GM23338 (cell line): ENCODE measurements around the gene CAPZB. TPM values are rescaled to one million over a fixed set of nuclear protein-coding genes. Genes with fewer than 3 reads are reported as not detected.

ENCODE experiments used
- ATAC-seq: fragments of 200-7000 bp; cut with Tn5 transposase; 3 replicates; pipeline ENCODE4 v1.9.1; 2020
- DNase-seq: peaks from one replicate; pipeline ENCODE4 v3.0.0-alpha.2; 2015; ENCODE audit warnings: low spot score
- H2AFZ ChIP-seq: fragments of 200-600 bp; sonication (generic); 2 replicates; pipeline ENCODE4 v1.8.0; 2016; ENCODE audit warnings: antibody characterized with exemption, mild to moderate bottlenecking, moderate library complexity
- H3F3A ChIP-seq: fragments of 200-600 bp; sonication (generic); replicated peaks from 2 replicates; pipeline ENCODE4 v1.8.0; 2017; ENCODE audit warnings: antibody characterized with exemption, mixed run types, low read depth
- H3K27ac ChIP-seq: fragments of 200-600 bp; sonication (generic); 2 replicates; pipeline ENCODE4 v1.6.1; 2016; ENCODE audit warnings: low read depth
- H3K27me3 ChIP-seq: fragments of 200-600 bp; sonication (generic); 2 replicates; pipeline ENCODE4 v1.8.0; 2016; ENCODE audit warnings: mild to moderate bottlenecking, mixed run types, moderate library complexity; ENCODE audit not compliant: insufficient read depth
- H3K36me3 ChIP-seq: fragments of 200-600 bp; sonication (generic); 2 replicates; pipeline ENCODE4 v1.8.0; 2016; ENCODE audit warnings: mild to moderate bottlenecking; ENCODE audit not compliant: insufficient read depth
- H3K4me1 ChIP-seq: fragments of 200-600 bp; sonication (generic); 2 replicates; pipeline ENCODE4 v1.8.0; 2016; ENCODE audit warnings: mild to moderate bottlenecking, moderate library complexity; ENCODE audit not compliant: insufficient read depth
- H3K4me2 ChIP-seq: fragments of 200-600 bp; sonication (generic); 2 replicates; pipeline ENCODE4 v1.7.1; 2017; ENCODE audit warnings: mixed run types
- H3K4me3 ChIP-seq: fragments of 200-600 bp; sonication (generic); 2 replicates; pipeline ENCODE4 v1.6.1; 2016; ENCODE audit warnings: mixed run types
- H3K79me2 ChIP-seq: fragments of 200-600 bp; sonication (generic); replicated peaks from 2 replicates; pipeline ENCODE4 v1.8.0; 2017; ENCODE audit warnings: mild to moderate bottlenecking; ENCODE audit not compliant: insufficient read depth
- H3K9me2 ChIP-seq: fragments of 200-600 bp; sonication (generic); 2 replicates; pipeline ENCODE4 v1.8.0; 2017; ENCODE audit not compliant: insufficient read depth
- H4K20me1 ChIP-seq: fragments of 200-600 bp; sonication (generic); replicated peaks from 2 replicates; pipeline ENCODE4 v1.8.0; 2017; ENCODE audit warnings: mild to moderate bottlenecking; ENCODE audit not compliant: insufficient read depth
- H3K27ac Mint-ChIP-seq: 2 replicates; pipeline ENCODE4 v1.8.0; 2020; ENCODE audit warnings: inconsistent platforms, mild to moderate bottlenecking, moderate library complexity, mixed read lengths
- H3K27me3 Mint-ChIP-seq: 3 replicates; pipeline ENCODE4 v1.8.0; 2022; ENCODE audit warnings: low read depth, mild to moderate bottlenecking, moderate library complexity, mixed read lengths, inconsistent platforms; ENCODE audit not compliant: insufficient read depth, poor library complexity
- H3K36me3 Mint-ChIP-seq: 3 replicates; pipeline ENCODE4 v1.8.0; 2021; ENCODE audit warnings: low read depth, mild to moderate bottlenecking, inconsistent platforms, moderate library complexity, mixed read lengths
- H3K4me1 Mint-ChIP-seq: 3 replicates; pipeline ENCODE4 v1.8.0; 2020; ENCODE audit warnings: mild to moderate bottlenecking, inconsistent platforms, mixed read lengths
- H3K4me3 Mint-ChIP-seq: 3 replicates; pipeline ENCODE4 v1.8.0; 2021; ENCODE audit warnings: moderate library complexity, mild to moderate bottlenecking, inconsistent platforms, mixed read lengths
- H3K9me3 Mint-ChIP-seq: 3 replicates; pipeline ENCODE4 v1.8.0; 2020; ENCODE audit warnings: moderate library complexity, mild to moderate bottlenecking, inconsistent platforms, mixed read lengths
- CREB1 ChIP-seq: fragments of 250-450 bp; sonication (Bioruptor Pico); IDR thresholded peaks from 2 replicates; pipeline ENCODE4 v1.5.0; 2020; ENCODE audit warnings: low read depth, mild to moderate bottlenecking, moderate library complexity
- EZH2 ChIP-seq: fragments of 200-600 bp; sonication (generic); IDR thresholded peaks from one replicate; pipeline ENCODE4 v1.8.0; 2017; ENCODE audit warnings: antibody characterized with exemption, mild to moderate bottlenecking, low read depth; ENCODE audit not compliant: unreplicated experiment
- EZH2phosphoT487 ChIP-seq: fragments of 200-600 bp; sonication (generic); IDR thresholded peaks from one replicate; pipeline ENCODE4 v1.8.1; 2018; ENCODE audit warnings: antibody characterized with exemption; ENCODE audit not compliant: unreplicated experiment
- JUNB ChIP-seq: IDR thresholded peaks from one replicate; pipeline ENCODE4 v1.6.1; 2016; ENCODE audit warnings: antibody characterized with exemption; ENCODE audit not compliant: unreplicated experiment
- NANOG ChIP-seq: IDR thresholded peaks from 2 replicates; pipeline ENCODE4 v1.6.1; 2016; ENCODE audit warnings: antibody characterized with exemption, borderline replicate concordance
- STAT1 ChIP-seq: IDR thresholded peaks from one replicate; pipeline ENCODE4 v1.6.1; 2016; ENCODE audit warnings: antibody characterized with exemption; ENCODE audit not compliant: unreplicated experiment
- ZNF114 ChIP-seq: fragments of 250-450 bp; sonication (Bioruptor Pico); IDR thresholded peaks from 2 replicates; pipeline ENCODE4 v1.5.0; 2020; ENCODE audit warnings: mild to moderate bottlenecking, moderate library complexity
- ZNF331 ChIP-seq: fragments of 250-450 bp; sonication (Bioruptor Pico); IDR thresholded peaks from 2 replicates; pipeline ENCODE4 v1.5.0; 2020; ENCODE audit warnings: low read depth, mild to moderate bottlenecking, moderate library complexity
- polyA plus RNA-seq: library from polyadenylated mRNA; unstranded; fragments of >200 nt; fragmentation: Nextera tagmentation; extraction: Ambion mirVana; gene quantifications from 2 replicates; pipeline ENCODE4 v1.2.1, GENCODE V29; 2016
- total RNA-seq: library from RNA; depleted of rRNA; stranded (reverse); fragments of >200 nt; shearing (Covaris generic); gene quantifications from 2 replicates; pipeline ENCODE4 v1.2.3, GENCODE V29; 2014
- TF ChIP-seq, protein P1 (sequence below): IDR thresholded peaks from 2 replicates; pipeline ENCODE4 v1.6.1; 2016; ENCODE audit warnings: antibody characterized with exemption
- TF ChIP-seq, protein P2 (sequence below): fragments of 250-450 bp; sonication (Bioruptor Pico); IDR thresholded peaks from 2 replicates; pipeline ENCODE4 v1.5.0; 2020; ENCODE audit warnings: mild to moderate bottlenecking, moderate library complexity

CAPZB gene
- total and polyA plus RNA-seq, 2 experiments from 2014 or later: 195 to 348 TPM

DNA sequence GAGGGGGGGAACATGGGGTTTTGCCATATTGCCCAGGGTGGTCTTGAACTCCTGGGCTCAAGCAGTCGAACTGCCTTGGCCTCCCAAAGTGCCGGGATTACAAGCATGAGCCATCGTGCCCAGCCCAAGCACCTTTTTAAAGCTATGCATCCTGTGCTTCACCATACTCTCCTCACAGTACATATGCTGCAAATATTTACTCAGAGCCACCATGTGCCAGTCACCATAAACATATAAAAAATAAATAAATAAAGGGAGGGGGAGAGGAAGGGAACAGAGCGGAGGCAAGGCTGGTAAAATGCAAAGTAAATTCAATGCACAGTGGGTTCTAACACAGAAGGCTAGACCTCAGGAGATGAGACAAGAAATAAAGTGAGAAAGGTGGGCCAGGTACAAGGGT, 64.7 kb downstream of the CAPZB start:
- H2AFZ ChIP-seq: no peak overlapping the region
- no peak overlapping the region for H3K4me2 ChIP-seq
- no peak for ATAC-seq
- no peaks in the 10 kb centered on the region for H3K27me3 ChIP-seq
- H3K9me2 ChIP-seq: no peaks in the 10 kb centered on the region
- H3K36me3 Mint-ChIP-seq: peaks cover 28% of the 10 kb centered on the region
- no peak for DNase-seq
- H3K4me3 ChIP-seq: no peak overlapping the region
- H3K79me2 ChIP-seq: peaks cover 99% of the 10 kb centered on the region
- H3K36me3 ChIP-seq: peaks cover 4% of the 10 kb centered on the region; the same call in 1 of the 2 replicates
- peaks cover 34% of the 10 kb centered on the region for H3K4me1 Mint-ChIP-seq
- no peak overlapping the region; the same call in 1 of the 2 replicates for H3K27ac ChIP-seq
- peaks cover 9% of the 10 kb centered on the region; the same call in 1 of the 2 replicates for H3K4me1 ChIP-seq
- no peak overlapping the region for H3K27ac Mint-ChIP-seq
- no peak overlapping the region for H3K4me3 Mint-ChIP-seq
- TF ChIP-seq, protein P1, sequence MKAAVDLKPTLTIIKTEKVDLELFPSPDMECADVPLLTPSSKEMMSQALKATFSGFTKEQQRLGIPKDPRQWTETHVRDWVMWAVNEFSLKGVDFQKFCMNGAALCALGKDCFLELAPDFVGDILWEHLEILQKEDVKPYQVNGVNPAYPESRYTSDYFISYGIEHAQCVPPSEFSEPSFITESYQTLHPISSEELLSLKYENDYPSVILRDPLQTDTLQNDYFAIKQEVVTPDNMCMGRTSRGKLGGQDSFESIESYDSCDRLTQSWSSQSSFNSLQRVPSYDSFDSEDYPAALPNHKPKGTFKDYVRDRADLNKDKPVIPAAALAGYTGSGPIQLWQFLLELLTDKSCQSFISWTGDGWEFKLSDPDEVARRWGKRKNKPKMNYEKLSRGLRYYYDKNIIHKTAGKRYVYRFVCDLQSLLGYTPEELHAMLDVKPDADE: no peak
- TF ChIP-seq EZH2phosphoT487: no peak
- H3K9me3 Mint-ChIP-seq: no peaks in the 10 kb centered on the region
- H4K20me1 ChIP-seq: peaks cover 69% of the 10 kb centered on the region
- H3F3A ChIP-seq: no peaks in the 10 kb centered on the region
- peaks cover 4% of the 10 kb centered on the region for H3K27me3 Mint-ChIP-seq

DNA sequence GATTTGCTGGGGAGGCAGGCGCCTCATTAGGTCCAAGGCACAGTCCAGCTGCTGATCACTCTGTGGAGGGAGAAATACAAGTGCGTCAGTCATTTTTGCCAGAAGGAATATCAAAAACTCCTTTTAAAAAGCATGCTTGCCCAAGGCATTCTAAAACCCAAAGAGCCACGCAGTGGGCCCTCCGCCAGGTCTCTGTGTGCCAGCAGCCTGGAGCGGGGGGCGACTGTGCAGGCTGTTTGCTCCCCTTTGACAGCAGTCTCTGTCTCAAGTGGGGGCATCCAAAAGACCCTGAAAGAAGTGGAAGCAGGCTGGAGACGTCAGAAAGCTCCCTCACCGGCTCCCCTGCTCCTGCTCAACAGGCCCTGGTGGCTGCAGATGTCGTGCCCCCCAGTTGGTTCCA, 65.6 kb downstream of the CAPZB start:
- Histone ChIP-seq H3K9me2 (no peaks in the 10 kb centered on the region), H4K20me1 (peaks cover 68% of the 10 kb centered on the region), H3K27ac (no peak overlapping the region), H3K27me3 (no peaks in the 10 kb centered on the region), H3K36me3 (peaks cover 4% of the 10 kb centered on the region; the same call in 1 of the 2 replicates), H3K4me2 (no peak overlapping the region), H3K4me3 (no peak overlapping the region), H3F3A (no peaks in the 10 kb centered on the region), H2AFZ (no peak overlapping the region), H3K79me2 (peaks cover 99% of the 10 kb centered on the region), H3K4me1 (peaks cover 9% of the 10 kb centered on the region; the same call in 1 of the 2 replicates)
- peaks cover 28% of the 10 kb centered on the region for H3K36me3 Mint-ChIP-seq
- peaks cover 4% of the 10 kb centered on the region for H3K27me3 Mint-ChIP-seq
- peaks cover 42% of the 10 kb centered on the region for H3K4me1 Mint-ChIP-seq
- H3K4me3 Mint-ChIP-seq: no peak overlapping the region
- 0 out of 2 replicates have a peak overlapping the region, but pooled peaks have one; percentile 24 for H3K27ac Mint-ChIP-seq
- no peaks in the 10 kb centered on the region for H3K9me3 Mint-ChIP-seq
- no peak for DNase-seq
- no peak for ATAC-seq
- TF ChIP-seq ZNF331 (CRISPR knock-in tag) (no peak), ZNF114 (CRISPR knock-in tag) (no peak), EZH2phosphoT487 (no peak), CREB1 (CRISPR knock-in tag) (no peak), NANOG (no peak), JUNB (no peak), STAT1 (no peak), EZH2 (no peak)
- TF ChIP-seq, protein P1: no peak
- TF ChIP-seq, protein P2, sequence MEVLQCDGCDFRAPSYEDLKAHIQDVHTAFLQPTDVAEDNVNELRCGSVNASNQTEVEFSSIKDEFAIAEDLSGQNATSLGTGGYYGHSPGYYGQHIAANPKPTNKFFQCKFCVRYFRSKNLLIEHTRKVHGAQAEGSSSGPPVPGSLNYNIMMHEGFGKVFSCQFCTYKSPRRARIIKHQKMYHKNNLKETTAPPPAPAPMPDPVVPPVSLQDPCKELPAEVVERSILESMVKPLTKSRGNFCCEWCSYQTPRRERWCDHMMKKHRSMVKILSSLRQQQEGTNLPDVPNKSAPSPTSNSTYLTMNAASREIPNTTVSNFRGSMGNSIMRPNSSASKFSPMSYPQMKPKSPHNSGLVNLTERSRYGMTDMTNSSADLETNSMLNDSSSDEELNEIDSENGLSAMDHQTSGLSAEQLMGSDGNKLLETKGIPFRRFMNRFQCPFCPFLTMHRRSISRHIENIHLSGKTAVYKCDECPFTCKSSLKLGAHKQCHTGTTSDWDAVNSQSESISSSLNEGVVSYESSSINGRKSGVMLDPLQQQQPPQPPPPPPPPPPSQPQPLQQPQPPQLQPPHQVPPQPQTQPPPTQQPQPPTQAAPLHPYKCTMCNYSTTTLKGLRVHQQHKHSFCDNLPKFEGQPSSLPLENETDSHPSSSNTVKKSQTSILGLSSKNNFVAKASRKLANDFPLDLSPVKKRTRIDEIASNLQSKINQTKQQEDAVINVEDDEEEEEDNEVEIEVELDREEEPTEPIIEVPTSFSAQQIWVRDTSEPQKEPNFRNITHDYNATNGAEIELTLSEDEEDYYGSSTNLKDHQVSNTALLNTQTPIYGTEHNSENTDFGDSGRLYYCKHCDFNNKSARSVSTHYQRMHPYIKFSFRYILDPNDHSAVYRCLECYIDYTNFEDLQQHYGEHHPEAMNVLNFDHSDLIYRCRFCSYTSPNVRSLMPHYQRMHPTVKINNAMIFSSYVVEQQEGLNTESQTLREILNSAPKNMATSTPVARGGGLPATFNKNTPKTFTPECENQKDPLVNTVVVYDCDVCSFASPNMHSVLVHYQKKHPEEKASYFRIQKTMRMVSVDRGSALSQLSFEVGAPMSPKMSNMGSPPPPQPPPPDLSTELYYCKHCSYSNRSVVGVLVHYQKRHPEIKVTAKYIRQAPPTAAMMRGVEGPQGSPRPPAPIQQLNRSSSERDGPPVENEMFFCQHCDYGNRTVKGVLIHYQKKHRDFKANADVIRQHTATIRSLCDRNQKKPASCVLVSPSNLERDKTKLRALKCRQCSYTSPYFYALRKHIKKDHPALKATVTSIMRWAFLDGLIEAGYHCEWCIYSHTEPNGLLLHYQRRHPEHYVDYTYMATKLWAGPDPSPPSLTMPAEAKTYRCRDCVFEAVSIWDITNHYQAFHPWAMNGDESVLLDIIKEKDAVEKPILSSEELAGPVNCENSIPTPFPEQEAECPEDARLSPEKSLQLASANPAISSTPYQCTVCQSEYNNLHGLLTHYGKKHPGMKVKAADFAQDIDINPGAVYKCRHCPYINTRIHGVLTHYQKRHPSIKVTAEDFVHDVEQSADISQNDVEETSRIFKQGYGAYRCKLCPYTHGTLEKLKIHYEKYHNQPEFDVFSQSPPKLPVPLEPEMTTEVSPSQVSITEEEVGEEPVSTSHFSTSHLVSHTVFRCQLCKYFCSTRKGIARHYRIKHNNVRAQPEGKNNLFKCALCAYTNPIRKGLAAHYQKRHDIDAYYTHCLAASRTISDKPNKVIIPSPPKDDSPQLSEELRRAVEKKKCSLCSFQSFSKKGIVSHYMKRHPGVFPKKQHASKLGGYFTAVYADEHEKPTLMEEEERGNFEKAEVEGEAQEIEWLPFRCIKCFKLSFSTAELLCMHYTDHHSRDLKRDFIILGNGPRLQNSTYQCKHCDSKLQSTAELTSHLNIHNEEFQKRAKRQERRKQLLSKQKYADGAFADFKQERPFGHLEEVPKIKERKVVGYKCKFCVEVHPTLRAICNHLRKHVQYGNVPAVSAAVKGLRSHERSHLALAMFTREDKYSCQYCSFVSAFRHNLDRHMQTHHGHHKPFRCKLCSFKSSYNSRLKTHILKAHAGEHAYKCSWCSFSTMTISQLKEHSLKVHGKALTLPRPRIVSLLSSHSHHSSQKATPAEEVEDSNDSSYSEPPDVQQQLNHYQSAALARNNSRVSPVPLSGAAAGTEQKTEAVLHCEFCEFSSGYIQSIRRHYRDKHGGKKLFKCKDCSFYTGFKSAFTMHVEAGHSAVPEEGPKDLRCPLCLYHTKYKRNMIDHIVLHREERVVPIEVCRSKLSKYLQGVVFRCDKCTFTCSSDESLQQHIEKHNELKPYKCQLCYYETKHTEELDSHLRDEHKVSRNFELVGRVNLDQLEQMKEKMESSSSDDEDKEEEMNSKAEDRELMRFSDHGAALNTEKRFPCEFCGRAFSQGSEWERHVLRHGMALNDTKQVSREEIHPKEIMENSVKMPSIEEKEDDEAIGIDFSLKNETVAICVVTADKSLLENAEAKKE (CRISPR knock-in tag): no peak
